ENCODE measurements around the gene SH3RF2. TPM values are rescaled to one million over a fixed set of nuclear protein-coding genes. Genes with fewer than 3 reads are reported as not detected.

Gene SH3RF2
- total and polyA plus RNA-seq, 4 experiments from 2014 or later, result not detected

DNA sequence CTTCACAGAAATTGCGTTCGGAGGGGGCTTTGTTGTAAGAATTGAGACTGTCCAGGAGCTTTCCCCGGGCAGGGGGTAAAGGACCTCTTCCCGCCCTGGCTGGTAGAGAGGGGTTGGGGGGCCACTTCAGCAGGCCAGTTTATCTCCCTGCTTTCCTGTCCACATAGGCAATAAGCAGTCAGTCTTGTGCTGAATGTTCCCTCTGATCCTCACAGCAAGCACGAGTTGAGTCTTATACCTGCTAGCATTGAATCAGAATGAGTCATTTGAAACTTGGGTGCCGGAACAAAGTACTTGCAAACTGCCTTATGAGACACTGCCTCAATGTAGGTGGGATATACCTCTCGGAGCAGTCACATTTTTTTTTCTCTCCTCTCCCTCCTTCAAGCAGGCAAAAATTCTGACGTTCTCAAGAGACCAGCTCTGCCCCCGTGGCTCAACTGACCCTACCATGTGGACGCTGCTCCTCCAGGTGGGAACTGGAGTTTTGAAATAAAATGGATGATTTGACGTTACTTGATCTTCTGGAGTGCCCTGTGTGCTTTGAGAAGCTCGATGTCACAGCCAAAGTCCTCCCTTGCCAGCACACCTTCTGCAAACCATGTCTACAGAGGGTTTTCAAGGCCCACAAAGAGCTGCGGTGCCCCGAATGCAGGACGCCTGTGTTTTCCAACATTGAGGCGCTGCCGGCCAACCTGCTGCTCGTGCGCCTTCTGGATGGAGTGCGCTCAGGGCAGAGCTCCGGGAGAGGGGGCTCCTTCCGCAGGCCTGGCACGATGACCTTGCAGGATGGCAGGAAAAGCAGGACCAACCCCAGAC, 1.3 kb downstream of the SH3RF2 start:
- no peak for DNase-seq
- no peaks in the 10 kb centered on the region for H3K27me3 ChIP-seq (ENCODE audit: insufficient read depth, low read length)
- H3K4me3 ChIP-seq (ENCODE audit: low read length in 2 of 2), result no peak overlapping the region
- Mint-ChIP-seq H3K27me3 (peaks cover 24 to 25% of the 10 kb centered on the region in 2 donors), H3K27ac (no peak overlapping the region), H3K9me3 (no peaks in the 10 kb centered on the region), H3K36me3 (no peaks in the 10 kb centered on the region), H3K4me3 (peak overlapping the region in 2 of 8 donors; percentile 5 to 36), H3K4me1 (peaks cover 11 to 18% (median 13%) of the 10 kb centered on the region in 4 donors)
- ChIA-PET CTCF (ENCODE audit: partially characterized antibody) (no interaction called here), POLR2A (ENCODE audit: partially characterized antibody) (no interaction called here)
- intact Hi-C loops (cut with micrococcal nuclease), result no loop called here
- no peaks in the 10 kb centered on the region for H3K4me1 ChIP-seq (ENCODE audit: insufficient read depth, low read length)
- H3K9me3 ChIP-seq (ENCODE audit: control insufficient read depth in 1 of 2, low read length in 2 of 2), result no peaks in the 10 kb centered on the region
- no peak overlapping the region for H3K27ac ChIP-seq (ENCODE audit: low read depth, low read length)
- H3K36me3 ChIP-seq (ENCODE audit: insufficient read depth, low read length), result no peaks in the 10 kb centered on the region

DNA sequence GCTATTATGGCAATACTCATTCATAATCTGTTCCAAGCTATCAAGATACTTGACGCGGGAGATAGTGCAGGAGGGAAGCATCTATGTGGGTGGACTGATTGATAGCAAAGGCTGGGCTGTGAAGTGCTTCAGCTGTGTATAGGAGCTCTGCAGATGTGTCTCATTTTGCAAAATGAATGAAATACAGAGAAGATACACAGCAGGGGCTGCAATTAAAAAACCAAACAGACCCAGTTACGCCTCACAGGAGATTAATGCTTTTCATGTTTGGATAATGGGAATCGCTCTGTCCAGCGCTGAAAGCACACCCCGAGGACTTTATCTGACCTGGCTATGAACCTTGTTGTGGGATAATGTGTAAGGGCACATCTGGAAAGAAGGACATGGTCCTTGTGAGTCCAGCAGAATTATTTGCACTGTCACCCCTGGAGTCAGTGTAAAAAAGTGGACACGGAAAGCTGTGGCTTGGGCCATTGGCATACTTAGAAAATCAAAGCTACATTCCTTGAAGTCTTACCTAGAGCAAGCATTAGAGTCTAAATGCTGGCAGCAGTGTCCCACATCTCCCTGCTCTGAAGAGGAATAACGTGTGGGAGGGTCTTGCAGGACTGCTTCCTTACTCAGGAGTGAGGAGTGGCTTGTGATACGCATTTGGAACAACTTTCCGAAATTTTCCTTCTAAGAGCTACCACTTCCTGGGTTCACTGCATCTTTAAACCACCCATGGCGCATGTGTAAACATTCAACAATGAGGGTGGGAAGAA, 2.6 kb downstream of the SH3RF2 start:
- intact Hi-C loops (cut with micrococcal nuclease), result no loop called here
- Histone ChIP-seq H3K4me3 (ENCODE audit: low read length in 2 of 2) (no peak overlapping the region), H3K4me1 (ENCODE audit: insufficient read depth, low read length) (no peaks in the 10 kb centered on the region), H3K27me3 (ENCODE audit: insufficient read depth, low read length) (no peaks in the 10 kb centered on the region), H3K9me3 (ENCODE audit: control insufficient read depth in 1 of 2, low read length in 2 of 2) (no peaks in the 10 kb centered on the region), H3K27ac (ENCODE audit: low read depth, low read length) (no peak overlapping the region), H3K36me3 (ENCODE audit: insufficient read depth, low read length) (no peaks in the 10 kb centered on the region)
- Mint-ChIP-seq H3K36me3 (no peaks in the 10 kb centered on the region), H3K27ac (no peak overlapping the region), H3K4me3 (no peak overlapping the region), H3K27me3 (peaks cover 18 to 22% of the 10 kb centered on the region in 2 donors), H3K4me1 (peaks cover 13 to 18% (median 13%) of the 10 kb centered on the region in 4 donors), H3K9me3 (no peaks in the 10 kb centered on the region)
- CTCF ChIA-PET (ENCODE audit: partially characterized antibody), result no interaction called here
- POLR2A ChIA-PET (ENCODE audit: partially characterized antibody), result no interaction called here
- DNase-seq, result no peak

DNA sequence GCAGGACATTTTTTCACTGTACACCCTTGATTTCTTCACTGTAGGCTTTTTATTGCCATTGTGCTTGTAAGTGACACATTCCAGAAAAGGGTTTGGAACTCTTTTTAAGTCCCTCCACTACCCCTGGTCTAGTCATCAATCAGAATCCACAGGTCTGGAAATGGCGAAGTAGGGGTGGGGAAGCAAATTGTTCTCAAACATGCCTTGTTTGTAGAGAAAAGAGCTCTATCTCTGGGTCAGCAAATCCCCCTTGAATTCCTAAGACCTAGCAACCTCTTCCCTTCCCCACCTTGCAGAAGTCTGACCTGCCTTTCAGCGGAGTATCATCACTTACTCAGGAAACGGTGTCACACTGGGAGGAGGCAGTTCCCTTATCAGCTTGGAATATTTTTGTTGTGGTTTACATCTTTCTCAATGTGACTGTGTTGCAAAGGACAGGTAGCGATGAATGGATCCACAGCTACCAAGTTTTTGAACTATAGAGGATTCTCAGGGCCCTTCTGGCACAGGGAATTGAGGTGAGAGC, 3.2 kb downstream of the SH3RF2 start:
- Mint-ChIP-seq H3K4me3 (no peak overlapping the region), H3K27ac (no peak overlapping the region), H3K4me1 (peaks cover 13 to 18% (median 13%) of the 10 kb centered on the region in 4 donors), H3K9me3 (no peaks in the 10 kb centered on the region), H3K27me3 (peaks cover 15 to 19% of the 10 kb centered on the region in 2 donors), H3K36me3 (no peaks in the 10 kb centered on the region)
- ChIA-PET CTCF (ENCODE audit: partially characterized antibody) (no interaction called here), POLR2A (ENCODE audit: partially characterized antibody) (no interaction called here)
- Histone ChIP-seq H3K36me3 (ENCODE audit: insufficient read depth, low read length) (no peaks in the 10 kb centered on the region), H3K9me3 (ENCODE audit: control insufficient read depth in 1 of 2, low read length in 2 of 2) (no peaks in the 10 kb centered on the region), H3K27ac (ENCODE audit: low read depth, low read length) (no peak overlapping the region), H3K4me1 (ENCODE audit: insufficient read depth, low read length) (no peaks in the 10 kb centered on the region), H3K4me3 (ENCODE audit: low read length in 2 of 2) (no peak overlapping the region), H3K27me3 (ENCODE audit: insufficient read depth, low read length) (no peaks in the 10 kb centered on the region)
- DNase-seq, result no peak
- intact Hi-C loops (cut with micrococcal nuclease), result no loop called here

DNA sequence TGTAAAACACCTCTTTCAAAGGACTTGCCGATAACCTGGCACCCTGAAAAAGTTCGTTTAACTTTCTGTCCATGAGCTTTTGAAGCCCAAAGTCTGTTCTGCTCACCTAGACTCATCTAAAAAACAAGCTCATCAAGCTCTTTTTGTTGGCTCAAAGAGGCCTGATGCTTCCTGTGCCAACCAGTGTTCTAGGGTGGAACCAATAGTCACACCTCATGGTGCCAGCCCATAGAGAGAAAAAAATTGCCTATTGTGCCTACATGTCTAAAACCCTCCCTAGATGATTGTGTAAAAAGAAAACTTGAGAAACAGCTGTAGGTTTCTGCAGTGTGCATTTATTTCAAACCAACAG, 4.7 kb downstream of the SH3RF2 start:
- ChIA-PET POLR2A (ENCODE audit: partially characterized antibody) (no interaction called here), CTCF (ENCODE audit: partially characterized antibody) (no interaction called here)
- H3K9me3 Mint-ChIP-seq, result no peaks in the 10 kb centered on the region
- Histone ChIP-seq H3K9me3 (ENCODE audit: control insufficient read depth in 1 of 2, low read length in 2 of 2) (no peaks in the 10 kb centered on the region), H3K4me3 (ENCODE audit: low read length in 2 of 2) (no peak overlapping the region), H3K4me1 (ENCODE audit: insufficient read depth, low read length) (no peaks in the 10 kb centered on the region), H3K36me3 (ENCODE audit: insufficient read depth, low read length) (no peaks in the 10 kb centered on the region), H3K27me3 (ENCODE audit: insufficient read depth, low read length) (no peaks in the 10 kb centered on the region), H3K27ac (ENCODE audit: low read depth, low read length) (no peak overlapping the region)
- H3K4me1 Mint-ChIP-seq, result peaks cover 10 to 12% (median 11%) of the 10 kb centered on the region in 4 donors
- DNase-seq, result no peak
- H3K36me3 Mint-ChIP-seq, result no peaks in the 10 kb centered on the region
- H3K4me3 Mint-ChIP-seq, result no peak overlapping the region
- no peak overlapping the region for H3K27ac Mint-ChIP-seq
- H3K27me3 Mint-ChIP-seq, result peaks cover 11 to 14% of the 10 kb centered on the region in 2 donors
- intact Hi-C loops (cut with micrococcal nuclease), result no loop called here

DNA sequence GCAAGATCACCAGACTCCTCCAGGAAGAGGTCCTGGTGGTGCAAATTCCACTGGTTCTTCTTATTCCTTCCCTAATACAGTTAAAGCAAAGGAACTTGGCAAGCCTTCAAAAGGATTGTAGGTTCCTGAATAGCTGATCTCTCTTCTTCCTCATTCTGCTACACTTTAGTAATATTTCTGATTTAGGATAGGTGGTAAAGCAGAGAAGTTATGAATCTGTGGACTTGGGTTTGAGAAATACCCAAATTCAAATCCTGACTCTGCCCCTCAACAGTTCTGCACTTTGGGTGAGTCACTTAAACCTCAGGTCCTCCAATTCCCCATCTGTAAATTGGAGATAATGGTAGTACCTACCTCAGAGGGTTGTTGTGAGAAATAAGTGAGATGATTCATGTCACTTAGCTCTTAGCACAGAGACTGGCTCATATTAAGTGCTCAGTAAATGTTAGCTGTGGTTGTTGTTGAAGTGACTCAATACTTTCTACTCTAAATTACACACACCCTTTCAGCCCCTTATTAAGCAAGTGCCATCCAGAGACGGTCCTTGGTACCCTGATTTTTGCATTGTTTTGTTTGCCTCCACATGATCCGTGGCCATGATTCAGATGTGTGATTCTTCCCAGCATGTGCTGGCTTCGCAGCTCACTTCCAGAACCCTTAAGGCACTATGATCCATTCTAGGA, 5.2 kb downstream of the SH3RF2 start:
- H3K36me3 Mint-ChIP-seq, result no peaks in the 10 kb centered on the region
- Histone ChIP-seq H3K27ac (ENCODE audit: low read depth, low read length) (no peak overlapping the region), H3K36me3 (ENCODE audit: insufficient read depth, low read length) (no peaks in the 10 kb centered on the region), H3K4me1 (ENCODE audit: insufficient read depth, low read length) (no peaks in the 10 kb centered on the region), H3K9me3 (ENCODE audit: control insufficient read depth in 1 of 2, low read length in 2 of 2) (no peaks in the 10 kb centered on the region), H3K27me3 (ENCODE audit: insufficient read depth, low read length) (no peaks in the 10 kb centered on the region), H3K4me3 (ENCODE audit: low read length in 2 of 2) (no peak overlapping the region)
- no peaks in the 10 kb centered on the region for H3K9me3 Mint-ChIP-seq
- ChIA-PET POLR2A (ENCODE audit: partially characterized antibody) (no interaction called here), CTCF (ENCODE audit: partially characterized antibody) (no interaction called here)
- no peak for DNase-seq
- peaks cover 8 to 10% of the 10 kb centered on the region in 2 donors for H3K27me3 Mint-ChIP-seq
- intact Hi-C loops (cut with micrococcal nuclease), result no loop called here
- H3K4me1 Mint-ChIP-seq, result peaks cover 6 to 9% (median 6%) of the 10 kb centered on the region in 4 donors
- H3K4me3 Mint-ChIP-seq, result no peak overlapping the region
- H3K27ac Mint-ChIP-seq, result no peak overlapping the region

DNA sequence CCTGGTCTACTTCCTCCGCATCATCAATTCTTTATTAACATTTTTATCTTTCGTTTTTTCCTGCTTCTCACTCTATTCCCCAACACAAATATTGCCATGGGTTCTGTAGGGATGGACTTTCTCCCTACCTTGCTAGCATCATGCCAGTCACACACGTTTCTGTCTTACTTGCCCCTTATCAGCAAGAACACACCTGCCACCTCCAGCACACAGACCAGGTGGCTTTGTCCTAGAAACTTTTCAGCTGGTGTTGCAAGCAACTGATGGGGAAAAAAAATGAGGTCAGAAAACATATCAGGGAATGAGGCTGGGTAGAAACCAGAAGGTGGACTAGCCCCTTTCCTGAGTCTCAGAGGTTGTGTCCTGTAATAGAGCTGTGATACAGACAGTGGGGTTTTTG, 5.8 kb downstream of the SH3RF2 start:
- H3K27me3 ChIP-seq (ENCODE audit: insufficient read depth, low read length), result no peaks in the 10 kb centered on the region
- POLR2A ChIA-PET (ENCODE audit: partially characterized antibody), result no interaction called here
- Mint-ChIP-seq H3K4me3 (no peak overlapping the region), H3K4me1 (peaks cover 0 to 8% (median under 1%) of the 10 kb centered on the region in 4 donors), H3K9me3 (no peaks in the 10 kb centered on the region), H3K27me3 (peaks cover 6% of the 10 kb centered on the region in 2 donors), H3K36me3 (no peaks in the 10 kb centered on the region), H3K27ac (no peak overlapping the region)
- H3K27ac ChIP-seq (ENCODE audit: low read depth, low read length), result no peak overlapping the region
- no peaks in the 10 kb centered on the region for H3K36me3 ChIP-seq (ENCODE audit: insufficient read depth, low read length)
- DNase-seq, result no peak
- H3K9me3 ChIP-seq (ENCODE audit: control insufficient read depth in 1 of 2, low read length in 2 of 2), result no peaks in the 10 kb centered on the region
- no peaks in the 10 kb centered on the region for H3K4me1 ChIP-seq (ENCODE audit: insufficient read depth, low read length)
- no peak overlapping the region for H3K4me3 ChIP-seq (ENCODE audit: low read length in 2 of 2)
- intact Hi-C loops (cut with micrococcal nuclease), result no loop called here
- CTCF ChIA-PET (ENCODE audit: partially characterized antibody), result no interaction called here

DNA sequence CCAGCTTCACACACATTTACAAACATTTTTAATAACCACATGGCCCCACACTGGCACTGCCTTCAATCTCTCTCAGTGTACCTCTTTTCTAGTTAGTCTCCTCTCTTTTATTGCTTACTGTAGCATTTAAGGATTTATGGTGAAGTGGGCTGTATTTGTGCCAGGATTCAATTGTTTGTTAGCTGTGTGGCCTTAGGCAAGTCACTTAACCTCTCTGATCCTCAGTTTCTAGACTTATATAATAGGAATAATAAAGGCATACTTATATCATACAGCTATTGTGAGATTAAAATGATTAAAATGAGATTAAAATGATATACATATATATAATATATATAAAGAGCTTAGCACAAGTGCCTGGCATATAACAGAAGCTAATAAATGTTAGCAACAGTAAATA, 6.4 kb downstream of the SH3RF2 start:
- H3K4me1 ChIP-seq (ENCODE audit: insufficient read depth, low read length), result no peaks in the 10 kb centered on the region
- peaks cover 0 to 5% (median 0%) of the 10 kb centered on the region in 4 donors for H3K4me1 Mint-ChIP-seq
- no peak for DNase-seq
- no peaks in the 10 kb centered on the region for H3K36me3 ChIP-seq (ENCODE audit: insufficient read depth, low read length)
- CTCF ChIA-PET (ENCODE audit: partially characterized antibody), result no interaction called here
- no peak overlapping the region for H3K27ac ChIP-seq (ENCODE audit: low read depth, low read length)
- no peaks in the 10 kb centered on the region for H3K9me3 Mint-ChIP-seq
- peaks cover 4 to 6% of the 10 kb centered on the region in 2 donors for H3K27me3 Mint-ChIP-seq
- intact Hi-C loops (cut with micrococcal nuclease), result no loop called here
- POLR2A ChIA-PET (ENCODE audit: partially characterized antibody), result no interaction called here
- H3K9me3 ChIP-seq (ENCODE audit: control insufficient read depth in 1 of 2, low read length in 2 of 2), result no peaks in the 10 kb centered on the region
- no peaks in the 10 kb centered on the region for H3K27me3 ChIP-seq (ENCODE audit: insufficient read depth, low read length)
- H3K27ac Mint-ChIP-seq, result no peak overlapping the region
- H3K36me3 Mint-ChIP-seq, result no peaks in the 10 kb centered on the region
- H3K4me3 ChIP-seq (ENCODE audit: low read length in 2 of 2), result no peak overlapping the region
- no peak overlapping the region for H3K4me3 Mint-ChIP-seq
